K562 (cell line): ENCODE data around the gene POU2AF2. TPM values are rescaled to one million over a fixed set of nuclear protein-coding genes. Genes with fewer than 3 reads are reported as not detected.
"Not testable (repeated sequence)": the region's sequence is repeated elsewhere in the genome, so short reads cannot be mapped to it uniquely, and the experiment has no call there.

Experiments used
- ATAC-seq: fragments of 200-7000 bp; cut with Tn5 transposase; 3 replicates; pipeline ENCODE4 v1.9.1; 2020; ENCODE audit warnings: moderate library complexity
- BruUV-seq: library from RNA; stranded (reverse); fragments of 400-500 nt; replicated peaks from 2 replicates; lab custom pipeline; 2021; lab: Mats Ljungman, UMichigan
- CTCF ChIA-PET: fragments of 300-600 bp; formaldehyde crosslinking; extraction: SDS; loops from one replicate; lab custom pipeline; 2021; ENCODE audit warnings: low intra/inter-chr PET ratio; lab: Yijun Ruan, JAX
- POLR2A ChIA-PET: fragments of 300-600, 350-650 bp; sonication (Branson Sonifier 250); formaldehyde crosslinking; extraction: SDS; loops from one replicate; lab custom pipeline; 2021; ENCODE audit warnings: antibody characterized with exemption, inconsistent platforms; lab: Yijun Ruan, JAX
- DNase-seq, 4 experiments: peaks; one replicate each; pipeline versions ENCODE4 v3.0.0 to v3.0.0-alpha.2; 2011 to 2018; ENCODE audit warnings: low spot score in 3 of 4, mixed read lengths in 3 of 4; ENCODE audit errors: extremely low read depth in 1 of 4
- FAIRE-seq: peaks from 2 replicates; lab custom pipeline; 2011; peaks lifted over from hg19 to GRCh38; lab: Jason Lieb, UNC
- H2AFZ ChIP-seq: 2 replicates; pipeline ENCODE4 v1.6.0; 2011; ENCODE audit warnings: low read depth, low read length, control low read depth, inconsistent platforms
- H3K27ac ChIP-seq: fragments of 200-600 bp; 3 replicates; pipeline ENCODE4 v1.8.0; 2011; ENCODE audit warnings: low read depth, mild to moderate bottlenecking, control low read depth, inconsistent platforms, low read length, moderate library complexity, mixed read lengths; ENCODE audit errors: extremely low read depth
- H3K27me3 ChIP-seq, 2 experiments: fragments of 300-600 bp in 1 of 2; 2 replicates in 1 of 2; 3 replicates in 1 of 2; pipeline versions ENCODE4 v1.6.0 to v1.8.0; 2011; ENCODE audit warnings: inconsistent platforms in 2 of 2, low read length in 2 of 2, mild to moderate bottlenecking in 1 of 2, mixed read lengths in 1 of 2, moderate library complexity in 1 of 2; ENCODE audit not compliant: control insufficient read depth in 2 of 2, insufficient read depth in 2 of 2
- H3K36me3 ChIP-seq: fragments of 300-600 bp; 3 replicates; pipeline ENCODE4 v1.8.0; 2011; ENCODE audit warnings: mild to moderate bottlenecking, low read length, inconsistent platforms; ENCODE audit not compliant: control insufficient read depth, insufficient read depth
- H3K4me1 ChIP-seq, 2 experiments: fragments of 200-600 bp in 1 of 2; replicated peaks in 1 of 2; 2 replicates in 1 of 2; 3 replicates in 1 of 2; pipeline versions ENCODE4 v1.5.1 to v1.8.0; 2011; ENCODE audit warnings: inconsistent platforms in 2 of 2, low read length in 2 of 2, mild to moderate bottlenecking in 1 of 2, mixed read lengths in 1 of 2, moderate library complexity in 1 of 2; ENCODE audit not compliant: control insufficient read depth in 2 of 2, insufficient read depth in 2 of 2
- H3K4me2 ChIP-seq: 2 replicates; pipeline ENCODE4 v1.6.1; 2011; ENCODE audit warnings: low read length, control low read depth, inconsistent platforms, mixed read lengths; ENCODE audit not compliant: insufficient read depth
- H3K4me3 ChIP-seq: fragments of 200-600 bp; sonication (generic), shearing (Covaris generic); 2 replicates; pipeline ENCODE4 v1.5.1; 2016; ENCODE audit warnings: control low read depth, inconsistent platforms
- H3K79me2 ChIP-seq: fragments of 200-600 bp; 3 replicates; pipeline ENCODE4 v1.8.0; 2011; ENCODE audit warnings: low read length, inconsistent platforms; ENCODE audit not compliant: control insufficient read depth, insufficient read depth
- H3K9ac ChIP-seq, 2 experiments: 2 replicates each; pipeline versions ENCODE4 v1.6.0 to v1.6.1; 2011; ENCODE audit warnings: low read depth in 2 of 2, low read length in 2 of 2, control low read depth in 1 of 2, inconsistent platforms in 1 of 2, mild to moderate bottlenecking in 1 of 2, mixed read lengths in 1 of 2; ENCODE audit not compliant: insufficient read depth in 1 of 2
- H3K9me1 ChIP-seq: one replicate; pipeline ENCODE4 v1.6.0; 2011; ENCODE audit warnings: inconsistent platforms, mild to moderate bottlenecking, low read length, moderate library complexity; ENCODE audit not compliant: control insufficient read depth, insufficient read depth
- H3K9me3 ChIP-seq: replicated peaks from 2 replicates; pipeline ENCODE4 v1.5.1; 2011; ENCODE audit warnings: low read depth, low read length, inconsistent platforms; ENCODE audit not compliant: control insufficient read depth, insufficient read depth
- H4K20me1 ChIP-seq: replicated peaks from 2 replicates; pipeline ENCODE4 v1.6.1; 2011; ENCODE audit warnings: low read length, inconsistent platforms, mixed read lengths; ENCODE audit not compliant: control insufficient read depth, insufficient read depth
- FOSL1 ChIP-seq: fragments of 200-800 bp; sonication (Bioruptor generic); conservative IDR thresholded peaks from 2 replicates; pipeline ENCODE4 v1.6.1; 2016; ENCODE audit warnings: missing genetic modification characterization, missing compliant biosample characterization
- L3MBTL2 ChIP-seq: fragments of 450-650 bp; IDR thresholded peaks from 2 replicates; pipeline ENCODE4 v1.6.1; 2016; ENCODE audit warnings: mild to moderate bottlenecking, moderate library complexity
- NRF1 ChIP-seq, 2 experiments: fragments of 450-650 bp; IDR thresholded peaks in 1 of 2; conservative IDR thresholded peaks in 1 of 2; 2 replicates each; pipeline ENCODE4 v1.6.1; 2014; ENCODE audit warnings: mild to moderate bottlenecking in 2 of 2
- ZNF175 ChIP-seq: fragments of 200-800 bp; sonication (Bioruptor generic); IDR thresholded peaks from 2 replicates; pipeline ENCODE4 v1.6.1; 2016; ENCODE audit warnings: low read depth, mild to moderate bottlenecking, missing genetic modification characterization, missing compliant biosample characterization
- ZNF408 ChIP-seq: fragments of 250-450 bp; sonication (Bioruptor Pico); IDR thresholded peaks from 2 replicates; pipeline ENCODE4 v1.4.0; 2020; ENCODE audit warnings: low read depth, mild to moderate bottlenecking, moderate library complexity
- WGBS: fragments of 100-300 bp; shearing (Covaris generic); methylation state at CpG from one replicate; pipeline ENCODE4 v1.1.6; 2016; ENCODE audit warnings: low coverage, mixed read lengths; ENCODE audit not compliant: insufficient coverage; ENCODE audit errors: missing lambda C conversion rate; 5-methylcytosine and 5-hydroxymethylcytosine counted together
- in situ Hi-C: fragments of 300-500 bp; cut with MboI; formaldehyde crosslinking; loops from 4 replicates; pipeline ENCODE4 v1.15.0; 2018; ENCODE audit warnings: inconsistent platforms, mixed read lengths
- intact Hi-C: fragments of 100-400 bp; cut with micrococcal nuclease; formaldehyde crosslinking; loops from 2 replicates; pipeline ENCODE4 v1.14.2; 2022
- polyA plus RNA-seq, 8 experiments: library from polyadenylated mRNA; depleted of rRNA in 4 of 8; stranded (reverse) in 5 of 8; unstranded in 3 of 8; fragments of >200 nt; fragmentation: Nextera tagmentation in 2 of 8; fragmentation: Illumina TruSeq in 1 of 8; extraction: Ambion mirVana in 2 of 8; extraction: Trizol in 1 of 8; gene quantifications; 2 replicates each; pipeline versions ENCODE4 v1.2.1 to v1.2.3, GENCODE V29; 2011 to 2014; ENCODE audit warnings: inconsistent platforms in 1 of 8, missing spikeins in 1 of 8
- total RNA-seq, 7 experiments: library from RNA; depleted of rRNA in 6 of 7; stranded (reverse); fragments of >200 nt in 6 of 7; fragmentation: Illumina TruSeq in 2 of 7; extraction: Trizol in 2 of 7; gene quantifications; 2 replicates each; pipeline versions ENCODE4 v1.2.1 to v1.2.3, GENCODE V29; 2011 to 2021; ENCODE audit warnings: low replicate concordance in 1 of 7
- TF ChIP-seq, protein P1 (sequence below): fragments of 250-450 bp; sonication (Bioruptor Pico); IDR thresholded peaks from 2 replicates; pipeline ENCODE4 v1.5.0; 2022; ENCODE audit warnings: mild to moderate bottlenecking
- TF ChIP-seq, protein P2 (sequence below): fragments of 250-450 bp; sonication (Bioruptor Pico); IDR thresholded peaks from 2 replicates; pipeline ENCODE4 v1.4.0; 2020; ENCODE audit warnings: mild to moderate bottlenecking, moderate library complexity, borderline replicate concordance

POU2AF2 gene
- total and polyA plus RNA-seq, 9 of the 15 experiments (the other 6 are each of a cell fraction or from before 2014, with no cell fraction given), result not detected

DNA sequence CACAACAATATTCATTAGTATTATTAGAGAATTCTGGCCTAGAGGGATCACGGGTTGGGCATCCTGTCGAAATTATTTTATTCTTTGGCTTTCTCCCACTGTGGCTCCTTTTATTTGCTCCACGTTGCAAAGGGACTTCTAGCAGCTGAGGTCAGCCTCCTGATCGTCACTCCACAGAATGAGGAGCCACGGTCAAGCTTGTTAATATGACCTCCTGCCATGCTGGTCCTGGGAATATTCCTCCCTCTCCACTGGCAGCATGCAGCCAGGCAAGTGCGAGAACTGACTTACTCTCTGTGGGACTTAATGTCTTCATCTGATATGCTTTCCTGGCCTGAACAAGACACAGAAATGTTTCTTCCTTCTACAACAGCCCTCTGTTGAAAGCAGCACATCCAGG is 73.8 kb downstream of the POU2AF2 start:
- POLR2A ChIA-PET, result no interaction called here
- Histone ChIP-seq H3K9me1 (no peaks in the 10 kb centered on the region), H2AFZ (no peak overlapping the region), H4K20me1 (no peaks in the 10 kb centered on the region), H3K79me2 (no peaks in the 10 kb centered on the region), H3K9me3 (no peaks in the 10 kb centered on the region), H3K9ac (no peak overlapping the region), H3K36me3 (no peaks in the 10 kb centered on the region), H3K27ac (no peak overlapping the region), H3K4me1 (no peaks in the 10 kb centered on the region), H3K4me3 (no peak overlapping the region), H3K4me2 (no peak overlapping the region), H3K27me3 (peaks cover 0 to 9% of the 10 kb centered on the region in 2 experiments; a peak in 2 of 5 replicates)
- FAIRE-seq (no peak), DNase-seq (no peak), ATAC-seq (no peak)
- CTCF ChIA-PET, result no interaction called here
- TF ChIP-seq L3MBTL2, result no peak
- TF ChIP-seq, protein P1, sequence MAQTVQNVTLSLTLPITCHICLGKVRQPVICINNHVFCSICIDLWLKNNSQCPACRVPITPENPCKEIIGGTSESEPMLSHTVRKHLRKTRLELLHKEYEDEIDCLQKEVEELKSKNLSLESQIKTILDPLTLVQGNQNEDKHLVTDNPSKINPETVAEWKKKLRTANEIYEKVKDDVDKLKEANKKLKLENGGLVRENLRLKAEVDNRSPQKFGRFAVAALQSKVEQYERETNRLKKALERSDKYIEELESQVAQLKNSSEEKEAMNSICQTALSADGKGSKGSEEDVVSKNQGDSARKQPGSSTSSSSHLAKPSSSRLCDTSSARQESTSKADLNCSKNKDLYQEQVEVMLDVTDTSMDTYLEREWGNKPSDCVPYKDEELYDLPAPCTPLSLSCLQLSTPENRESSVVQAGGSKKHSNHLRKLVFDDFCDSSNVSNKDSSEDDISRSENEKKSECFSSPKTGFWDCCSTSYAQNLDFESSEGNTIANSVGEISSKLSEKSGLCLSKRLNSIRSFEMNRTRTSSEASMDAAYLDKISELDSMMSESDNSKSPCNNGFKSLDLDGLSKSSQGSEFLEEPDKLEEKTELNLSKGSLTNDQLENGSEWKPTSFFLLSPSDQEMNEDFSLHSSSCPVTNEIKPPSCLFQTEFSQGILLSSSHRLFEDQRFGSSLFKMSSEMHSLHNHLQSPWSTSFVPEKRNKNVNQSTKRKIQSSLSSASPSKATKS (CRISPR knock-in tag), result no peak
- no peak for TF ChIP-seq ZNF175
- TF ChIP-seq ZNF408 (CRISPR knock-in tag), result no peak
- TF ChIP-seq, protein P2, sequence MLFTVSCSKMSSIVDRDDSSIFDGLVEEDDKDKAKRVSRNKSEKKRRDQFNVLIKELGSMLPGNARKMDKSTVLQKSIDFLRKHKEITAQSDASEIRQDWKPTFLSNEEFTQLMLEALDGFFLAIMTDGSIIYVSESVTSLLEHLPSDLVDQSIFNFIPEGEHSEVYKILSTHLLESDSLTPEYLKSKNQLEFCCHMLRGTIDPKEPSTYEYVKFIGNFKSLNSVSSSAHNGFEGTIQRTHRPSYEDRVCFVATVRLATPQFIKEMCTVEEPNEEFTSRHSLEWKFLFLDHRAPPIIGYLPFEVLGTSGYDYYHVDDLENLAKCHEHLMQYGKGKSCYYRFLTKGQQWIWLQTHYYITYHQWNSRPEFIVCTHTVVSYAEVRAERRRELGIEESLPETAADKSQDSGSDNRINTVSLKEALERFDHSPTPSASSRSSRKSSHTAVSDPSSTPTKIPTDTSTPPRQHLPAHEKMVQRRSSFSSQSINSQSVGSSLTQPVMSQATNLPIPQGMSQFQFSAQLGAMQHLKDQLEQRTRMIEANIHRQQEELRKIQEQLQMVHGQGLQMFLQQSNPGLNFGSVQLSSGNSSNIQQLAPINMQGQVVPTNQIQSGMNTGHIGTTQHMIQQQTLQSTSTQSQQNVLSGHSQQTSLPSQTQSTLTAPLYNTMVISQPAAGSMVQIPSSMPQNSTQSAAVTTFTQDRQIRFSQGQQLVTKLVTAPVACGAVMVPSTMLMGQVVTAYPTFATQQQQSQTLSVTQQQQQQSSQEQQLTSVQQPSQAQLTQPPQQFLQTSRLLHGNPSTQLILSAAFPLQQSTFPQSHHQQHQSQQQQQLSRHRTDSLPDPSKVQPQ (CRISPR knock-in tag), result no peak
- no peak for TF ChIP-seq FOSL1 (tag)
- TF ChIP-seq NRF1 (conservative IDR thresholded peaks at IDR 0.05 in 1 of 2, IDR thresholded peaks at IDR 0.05 in 1 of 2), result no peak
- WGBS, result 0% methylated on average over 6 of the region's 6 CpGs
- no TSS peak for BruUV-seq
- in situ Hi-C loops (no loop called here), intact Hi-C loops (no loop called here)

- intact Hi-C loops, H2AFZ ChIP-seq: not testable (repeated sequence)
Observed at GRCh38 chr11:111320199-111320598, 74.7 kb downstream of the POU2AF2 start.

More at GRCh38 chr11:111320199-111320598, 74.7 kb downstream of the POU2AF2 start:
- H3K27me3 ChIP-seq, H4K20me1 ChIP-seq, CTCF ChIA-PET, H3K9me3 ChIP-seq, H3K4me1 ChIP-seq, H3K79me2 ChIP-seq, H3K36me3 ChIP-seq, H3K9me1 ChIP-seq, H3K27ac ChIP-seq, H3K4me2 ChIP-seq, H3K9ac ChIP-seq, H3K4me3 ChIP-seq, DNase-seq, BruUV-seq, FAIRE-seq, ATAC-seq, in situ Hi-C loops: not testable (repeated sequence)
- POLR2A ChIA-PET, result interaction anchor here (0.6 kb wide), 1 partner anchor 11 kb away, joined by 3 read pairs; no protein-coding TSS in a partner anchor
- WGBS, result 3% methylated on average over 6 of the region's 6 CpGs
